Psoas muscle (tissue), 8 donors: ENCODE results near the gene PIP4K2C. TPM values are rescaled to one million over a fixed set of nuclear protein-coding genes. Genes with fewer than 3 reads are reported as not detected.
"Not testable (repeated sequence)": the region's sequence is repeated elsewhere in the genome, so short reads cannot be mapped to it uniquely, and the experiment has no call there.

Source experiments
- ATAC-seq, 4 donors: fragments of 200-7000 bp; cut with Tn5 transposase; one replicate each; pipeline ENCODE4 v1.9.1; 2020; ENCODE audit warnings: moderate library complexity in 3 of 4, mild to moderate bottlenecking in 2 of 4
- DNase-seq, 2 donors: peaks; one replicate each; pipeline ENCODE4 v3.0.0-alpha.2; 2020
- H3K27ac ChIP-seq: fragments of 200-600 bp; one replicate; pipeline ENCODE4 v1.8.0; 2022
- H3K27me3 ChIP-seq, 3 donors: fragments of 200-600 bp in 1 of 3; one replicate each; pipeline versions ENCODE4 v1.6.1 to v1.8.0; 2013 to 2022; ENCODE audit warnings: low read length in 2 of 3, mild to moderate bottlenecking in 2 of 3, moderate library complexity in 1 of 3; ENCODE audit not compliant: insufficient read depth in 3 of 3
- H3K36me3 ChIP-seq, 2 donors: fragments of 200-600 bp in 1 of 2; one replicate each; pipeline versions ENCODE4 v1.6.1 to v1.8.0; 2013 to 2022; ENCODE audit warnings: low read depth in 1 of 2, mild to moderate bottlenecking in 1 of 2, moderate library complexity in 1 of 2; ENCODE audit not compliant: insufficient read depth in 1 of 2
- H3K4me1 ChIP-seq: fragments of 200-600 bp; one replicate; pipeline ENCODE4 v1.8.0; 2022
- H3K4me3 ChIP-seq: fragments of 200-600 bp; one replicate; pipeline ENCODE4 v1.8.0; 2022; ENCODE audit warnings: mild to moderate bottlenecking
- H3K9me3 ChIP-seq: fragments of 200-600 bp; one replicate; pipeline ENCODE4 v1.8.0; 2022
- CTCF ChIP-seq: fragments of 200-600 bp; IDR thresholded peaks from one replicate; pipeline ENCODE4 v1.8.0; 2022; ENCODE audit warnings: antibody characterized with exemption
- WGBS, 3 donors: extraction: QIAGEN DNeasy Blood & Tissue Kit; methylation state at CpG; one replicate each; pipeline versions ENCODE4 v1.1.6 to v1.1.7; 2013; 5-methylcytosine and 5-hydroxymethylcytosine counted together
- intact Hi-C, 2 donors: fragments of 100-400 bp; cut with DNase I; formaldehyde crosslinking; loops; one replicate each; pipeline versions ENCODE4 v1.11.0 to v1.14.2; 2022
- polyA plus RNA-seq, 3 donors: library from polyadenylated mRNA; stranded (reverse); fragments of 200-250 nt; gene quantifications; one replicate each; pipeline ENCODE4 v1.2.3, GENCODE V29; 2013
- total RNA-seq, 4 donors: library from RNA; stranded (reverse); fragmentation: NEBNext Ultra II Directional in 2 of 4; extraction: Animal tissue kit (Norgen Biotek cat#: 25700) in 2 of 4; gene quantifications; one replicate each; pipeline versions ENCODE4 v1.2.1 to v1.2.4, GENCODE V29; 2021 to 2023
- donor health status: healthy with polysubstance abuse.
- donor health status: DM: no; HTN: no; CAD: no; lungs with moderate emphysema.
- donor health status: Bipolar disorder and iron deficiency.
- donor health status: healthy.
- donor health status: DM: yes; HTN: yes; CAD: no.
- donor health status: DM: no; HTN: no; CAD: no.
- donor health status: DM: no; HTN: no; CAD: no.
- donor health status: DM: yes; HTN: yes; CAD: no.

The PIP4K2C gene
- total and polyA plus RNA-seq, 7 donors = 7.7 to 16.4 (median 10.1) TPM

GRCh38 chr12:57564178-57564740 lies 26.7 kb upstream of the PIP4K2C start:
- no peak for TF ChIP-seq CTCF
- Histone ChIP-seq H3K4me1 (no peaks in the 10 kb centered on the region), H3K27me3 (peaks cover 0 to 21% (median 0%) of the 10 kb centered on the region in 3 donors), H3K9me3 (no peaks in the 10 kb centered on the region), H3K4me3 (no peak overlapping the region), H3K36me3 (no peaks in the 10 kb centered on the region), H3K27ac (no peak overlapping the region)
- no peak for DNase-seq
- intact Hi-C loops = no loop called here
- 74 to 83% (median 79%) methylated on average over 7 of the region's 7 CpGs for WGBS, 3 donors
- ATAC-seq = no peak

GRCh38 chr12:57568838-57569237 lies 22.2 kb upstream of the PIP4K2C start:
- DNase-seq = no peak
- Histone ChIP-seq H3K27me3 (peaks cover 0 to 30% (median 0%) of the 10 kb centered on the region in 3 donors), H3K4me3 (no peak overlapping the region), H3K36me3 (no peaks in the 10 kb centered on the region), H3K4me1 (no peaks in the 10 kb centered on the region), H3K27ac (no peak overlapping the region), H3K9me3 (no peaks in the 10 kb centered on the region)
- TF ChIP-seq CTCF = no peak
- 53 to 66% (median 57%) methylated on average over 6 of the region's 6 CpGs for WGBS, 3 donors
- intact Hi-C loops = no loop called here
- ATAC-seq = no peak

GRCh38 chr12:57569858-57570257 lies 21.1 kb upstream of the PIP4K2C start:
- Histone ChIP-seq H3K27me3 (peaks cover 0 to 30% (median 0%) of the 10 kb centered on the region in 3 donors), H3K9me3 (no peaks in the 10 kb centered on the region), H3K4me3 (no peak overlapping the region), H3K27ac (no peak overlapping the region), H3K4me1 (no peaks in the 10 kb centered on the region), H3K36me3 (no peaks in the 10 kb centered on the region)
- DNase-seq (no peak), ATAC-seq (no peak)
- WGBS, 3 donors = 85% methylated on average over 18 of the region's 18 CpGs
- intact Hi-C loops = no loop called here
- no peak for TF ChIP-seq CTCF

GRCh38 chr12:57570438-57570837 lies 20.6 kb upstream of the PIP4K2C start:
- H3K27ac ChIP-seq, intact Hi-C loops, H3K4me1 ChIP-seq, ATAC-seq, DNase-seq, H3K4me3 ChIP-seq, H3K9me3 ChIP-seq, H3K36me3 ChIP-seq: not testable (repeated sequence)
- WGBS, 3 donors = 78 to 82% (median 81%) methylated on average over 13 of the region's 13 CpGs
- peaks cover 0 to 30% (median 0%) of the 10 kb centered on the region in 3 donors for H3K27me3 ChIP-seq

- WGBS, 3 donors = 81 to 84% (median 83%) methylated on average over 12 of the region's 12 CpGs
- Histone ChIP-seq H3K27me3 (peaks cover 0 to 35% (median 0%) of the 10 kb centered on the region in 3 donors), H3K27ac (no peak overlapping the region), H3K4me1 (no peaks in the 10 kb centered on the region), H3K36me3 (no peaks in the 10 kb centered on the region), H3K9me3 (no peaks in the 10 kb centered on the region), H3K4me3 (no peak overlapping the region)
- intact Hi-C loops = no loop called here
- no peak for TF ChIP-seq CTCF
- ATAC-seq = no peak
- no peak for DNase-seq
Observed at GRCh38 chr12:57571926-57572762, 18.8 kb upstream of the PIP4K2C start.
